GM18867 (cell line): ENCODE data around the gene RPEL1.
"Not testable (repeated sequence)": the region's sequence is repeated elsewhere in the genome, so short reads cannot be mapped to it uniquely, and the experiment has no call there.

Source experiments
- ATAC-seq: cut with Tn5 transposase; IDR thresholded peaks from one replicate; pipeline ENCODE4 v1.9.1; 2021; ENCODE audit warnings: mild to moderate bottlenecking, moderate library complexity; ENCODE audit not compliant: unreplicated experiment

Gene RPEL1

GRCh38 chr10:103245587-103245986 lies at the start of gene RPEL1:
RPEL1 (plus strand) TSS chr10:103245887; CDS start chr10:103245997, 110 bp downstream.
- ATAC-seq: not testable (repeated sequence)

GRCh38 chr10:103196516-103196915 lies 49.2 kb upstream of the RPEL1 start:
- ATAC-seq: no peak

GRCh38 chr10:103197174-103197573 lies 48.5 kb upstream of the RPEL1 start:
- ATAC-seq: no peak

- no peak for ATAC-seq
Observed at GRCh38 chr10:103197903-103198302, 47.8 kb upstream of the RPEL1 start.

- no peak for ATAC-seq
Observed at GRCh38 chr10:103198648-103199047, 47.0 kb upstream of the RPEL1 start.

GRCh38 chr10:103199488-103199887 lies 46.2 kb upstream of the RPEL1 start:
- no peak for ATAC-seq

- no peak for ATAC-seq
Observed at GRCh38 chr10:103202319-103202718, 43.4 kb upstream of the RPEL1 start.

GRCh38 chr10:103203466-103203865 lies 42.2 kb upstream of the RPEL1 start:
- no peak for ATAC-seq

- ATAC-seq: no peak
Observed at GRCh38 chr10:103204353-103205255, 41.1 kb upstream of the RPEL1 start.

GRCh38 chr10:103205401-103205800 lies 40.3 kb upstream of the RPEL1 start:
- not testable (repeated sequence) for ATAC-seq

GRCh38 chr10:103206715-103207114 lies 39.0 kb upstream of the RPEL1 start:
- ATAC-seq: not testable (repeated sequence)

- no peak for ATAC-seq
Observed at GRCh38 chr10:103207141-103207540, 38.5 kb upstream of the RPEL1 start.

GRCh38 chr10:103207643-103208042 lies 38.0 kb upstream of the RPEL1 start:
- ATAC-seq: not testable (repeated sequence)

GRCh38 chr10:103210262-103210661 lies 35.4 kb upstream of the RPEL1 start:
- not testable (repeated sequence) for ATAC-seq

- ATAC-seq: no peak
Observed at GRCh38 chr10:103215601-103216000, 30.1 kb upstream of the RPEL1 start.

GRCh38 chr10:103216362-103216761 lies 29.3 kb upstream of the RPEL1 start:
- not testable (repeated sequence) for ATAC-seq

- ATAC-seq: no peak
Observed at GRCh38 chr10:103224133-103224532, 21.6 kb upstream of the RPEL1 start.

GRCh38 chr10:103224721-103225120 lies 21.0 kb upstream of the RPEL1 start:
- not testable (repeated sequence) for ATAC-seq

- no peak for ATAC-seq
Observed at GRCh38 chr10:103225939-103226338, 19.7 kb upstream of the RPEL1 start.

GRCh38 chr10:103227416-103227815 lies 18.3 kb upstream of the RPEL1 start:
- ATAC-seq: no peak

- ATAC-seq: no peak
Observed at GRCh38 chr10:103231047-103231551, 14.6 kb upstream of the RPEL1 start.

GRCh38 chr10:103232131-103232673 lies 13.5 kb upstream of the RPEL1 start:
- ATAC-seq: no peak
